ENCODE measurements around the gene SESN3.

- TF ChIP-seq CTCF (IDR thresholded peaks at IDR 0.05; ENCODE audit: poor library complexity, severe bottlenecking), result no peak
- no peak for TF ChIP-seq POLR2AphosphoS5 (IDR thresholded peaks at IDR 0.05)
- TF ChIP-seq EZH2 (IDR thresholded peaks at IDR 0.05; ENCODE audit: borderline replicate concordance, insufficient read depth, low read length, poor library complexity, severe bottlenecking), result no peak
- no peak for TF ChIP-seq RAD21 (conservative IDR thresholded peaks at IDR 0.05)
- TF ChIP-seq EP300 (conservative IDR thresholded peaks at IDR 0.05; ENCODE audit: poor library complexity, severe bottlenecking), result no peak
- TF ChIP-seq, protein P1, sequence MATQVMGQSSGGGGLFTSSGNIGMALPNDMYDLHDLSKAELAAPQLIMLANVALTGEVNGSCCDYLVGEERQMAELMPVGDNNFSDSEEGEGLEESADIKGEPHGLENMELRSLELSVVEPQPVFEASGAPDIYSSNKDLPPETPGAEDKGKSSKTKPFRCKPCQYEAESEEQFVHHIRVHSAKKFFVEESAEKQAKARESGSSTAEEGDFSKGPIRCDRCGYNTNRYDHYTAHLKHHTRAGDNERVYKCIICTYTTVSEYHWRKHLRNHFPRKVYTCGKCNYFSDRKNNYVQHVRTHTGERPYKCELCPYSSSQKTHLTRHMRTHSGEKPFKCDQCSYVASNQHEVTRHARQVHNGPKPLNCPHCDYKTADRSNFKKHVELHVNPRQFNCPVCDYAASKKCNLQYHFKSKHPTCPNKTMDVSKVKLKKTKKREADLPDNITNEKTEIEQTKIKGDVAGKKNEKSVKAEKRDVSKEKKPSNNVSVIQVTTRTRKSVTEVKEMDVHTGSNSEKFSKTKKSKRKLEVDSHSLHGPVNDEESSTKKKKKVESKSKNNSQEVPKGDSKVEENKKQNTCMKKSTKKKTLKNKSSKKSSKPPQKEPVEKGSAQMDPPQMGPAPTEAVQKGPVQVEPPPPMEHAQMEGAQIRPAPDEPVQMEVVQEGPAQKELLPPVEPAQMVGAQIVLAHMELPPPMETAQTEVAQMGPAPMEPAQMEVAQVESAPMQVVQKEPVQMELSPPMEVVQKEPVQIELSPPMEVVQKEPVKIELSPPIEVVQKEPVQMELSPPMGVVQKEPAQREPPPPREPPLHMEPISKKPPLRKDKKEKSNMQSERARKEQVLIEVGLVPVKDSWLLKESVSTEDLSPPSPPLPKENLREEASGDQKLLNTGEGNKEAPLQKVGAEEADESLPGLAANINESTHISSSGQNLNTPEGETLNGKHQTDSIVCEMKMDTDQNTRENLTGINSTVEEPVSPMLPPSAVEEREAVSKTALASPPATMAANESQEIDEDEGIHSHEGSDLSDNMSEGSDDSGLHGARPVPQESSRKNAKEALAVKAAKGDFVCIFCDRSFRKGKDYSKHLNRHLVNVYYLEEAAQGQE (IDR thresholded peaks at IDR 0.05; ENCODE audit: borderline replicate concordance), result no peak
- TF ChIP-seq TAF1 (IDR thresholded peaks at IDR 0.05; ENCODE audit: low read depth), result no peak
Measured at GRCh38 chr11:95257456-95257971, 26.5 kb upstream of the SESN3 start.
